DOHH2 (cell line): ENCODE measurements around the gene RFX4.

Experiments used
- CTCF ChIP-seq: fragments of 200-600 bp; sonication (generic); IDR thresholded peaks from one replicate; pipeline ENCODE4 v1.5.1; 2014; ENCODE audit warnings: antibody characterized with exemption, mild to moderate bottlenecking, low read depth, low read length; ENCODE audit not compliant: poor library complexity, severe bottlenecking
- EZH2phosphoT487 ChIP-seq: fragments of 200-600 bp; sonication (generic); IDR thresholded peaks from 2 replicates; pipeline ENCODE4 v1.6.1; 2017; ENCODE audit warnings: borderline replicate concordance, mild to moderate bottlenecking, antibody characterized with exemption, low read length, moderate library complexity, mixed read lengths

- no peak for TF ChIP-seq EZH2phosphoT487
- TF ChIP-seq CTCF = no peak
Measured at GRCh38 chr12:106724934-106725333, 142.1 kb downstream of the RFX4 start.
